Neuron (in vitro differentiated cells): ENCODE measurements around the gene PROSER2.

Source experiments
- H2AFZ ChIP-seq: one replicate; pipeline ENCODE4 v1.6.1; 2013; ENCODE audit warnings: low read depth, mild to moderate bottlenecking, inconsistent platforms, low read length, moderate library complexity
- H3K27me3 ChIP-seq: one replicate; pipeline ENCODE4 v1.6.1; 2013; ENCODE audit warnings: low read length; ENCODE audit not compliant: insufficient read depth
- H3K36me3 ChIP-seq: one replicate; pipeline ENCODE4 v1.6.1; 2013; ENCODE audit warnings: low read length; ENCODE audit not compliant: insufficient read depth
- H3K4me1 ChIP-seq: one replicate; pipeline ENCODE4 v1.6.1; 2013; ENCODE audit warnings: low read length; ENCODE audit not compliant: insufficient read depth
- H3K4me3 ChIP-seq: 2 replicates; pipeline ENCODE4 v1.5.1; 2013; ENCODE audit warnings: mild to moderate bottlenecking, low read length, moderate library complexity
- H3K9me3 ChIP-seq: one replicate; pipeline ENCODE4 v1.6.1; 2013; ENCODE audit warnings: low read length

Gene PROSER2

DNA sequence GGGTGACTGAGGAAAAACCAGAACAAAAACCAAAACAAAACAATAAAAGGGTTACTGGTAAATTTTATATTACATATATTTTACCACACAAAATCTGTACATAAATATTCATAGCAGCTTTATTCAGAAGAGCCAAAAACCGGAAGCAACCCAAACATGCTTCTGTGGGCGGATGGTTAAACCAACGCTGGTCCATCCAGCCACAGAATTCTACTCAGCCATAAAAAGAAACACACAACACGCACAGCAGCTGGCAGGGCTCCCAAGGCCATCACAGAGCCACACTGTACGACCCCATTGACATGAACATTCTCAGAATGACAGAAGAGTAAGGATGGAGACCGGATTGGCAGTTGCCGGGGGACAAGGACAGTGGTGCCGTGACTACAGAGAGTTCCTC, 83.6 kb downstream of the PROSER2 start:
- Histone ChIP-seq H2AFZ (no peak overlapping the region), H3K36me3 (no peaks in the 10 kb centered on the region), H3K27me3 (no peaks in the 10 kb centered on the region), H3K9me3 (peaks cover 2% of the 10 kb centered on the region), H3K4me1 (no peaks in the 10 kb centered on the region), H3K4me3 (no peak overlapping the region)

DNA sequence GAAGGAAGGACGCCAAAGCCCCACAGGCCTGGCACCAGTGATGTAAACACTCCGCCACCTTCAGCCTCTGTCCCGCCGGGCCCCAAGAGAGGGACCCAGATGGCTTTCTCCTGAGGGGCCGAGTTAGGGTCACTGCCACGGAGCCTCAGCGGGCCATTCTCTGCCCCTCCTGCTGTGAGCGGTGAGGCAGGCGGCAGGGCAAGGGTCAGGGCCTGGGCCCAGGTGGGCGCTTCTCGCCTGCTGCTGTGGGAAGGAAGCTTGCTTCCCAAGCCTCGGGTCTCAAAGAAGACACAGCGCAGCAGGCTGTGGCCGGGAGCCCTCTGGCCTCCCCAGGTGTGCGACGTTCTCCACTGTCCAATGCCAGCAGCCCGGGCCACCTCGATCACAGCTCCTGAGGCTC, 84.8 kb downstream of the PROSER2 start:
- H3K36me3 ChIP-seq: no peaks in the 10 kb centered on the region
- peaks cover 2% of the 10 kb centered on the region for H3K9me3 ChIP-seq
- peaks cover under 1% of the 10 kb centered on the region for H3K4me1 ChIP-seq
- no peak overlapping the region for H2AFZ ChIP-seq
- H3K27me3 ChIP-seq: no peaks in the 10 kb centered on the region
- H3K4me3 ChIP-seq: no peak overlapping the region

DNA sequence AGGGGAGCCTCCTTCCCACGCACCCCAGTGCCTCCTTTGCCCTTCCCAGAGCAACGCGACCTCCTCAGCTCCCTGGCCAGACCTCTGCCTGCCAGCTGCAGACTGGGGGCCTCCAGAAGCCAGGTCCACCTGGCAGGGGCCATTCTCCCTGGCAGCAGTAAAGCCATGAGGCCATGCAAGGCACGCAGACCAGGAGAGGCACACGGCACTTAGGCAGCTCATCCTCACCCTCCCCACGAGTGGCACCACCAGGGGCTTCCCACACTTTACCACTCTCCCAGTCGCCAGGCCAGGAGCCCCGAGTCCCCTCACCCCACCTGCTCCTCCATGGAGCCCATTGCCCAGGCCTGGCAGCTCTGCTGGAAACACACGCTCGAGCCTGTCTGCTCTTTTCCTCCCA, 85.4 kb downstream of the PROSER2 start:
- Histone ChIP-seq H2AFZ (no peak overlapping the region), H3K27me3 (no peaks in the 10 kb centered on the region), H3K4me1 (peaks cover 6% of the 10 kb centered on the region), H3K4me3 (no peak overlapping the region), H3K36me3 (no peaks in the 10 kb centered on the region), H3K9me3 (peaks cover 2% of the 10 kb centered on the region)

DNA sequence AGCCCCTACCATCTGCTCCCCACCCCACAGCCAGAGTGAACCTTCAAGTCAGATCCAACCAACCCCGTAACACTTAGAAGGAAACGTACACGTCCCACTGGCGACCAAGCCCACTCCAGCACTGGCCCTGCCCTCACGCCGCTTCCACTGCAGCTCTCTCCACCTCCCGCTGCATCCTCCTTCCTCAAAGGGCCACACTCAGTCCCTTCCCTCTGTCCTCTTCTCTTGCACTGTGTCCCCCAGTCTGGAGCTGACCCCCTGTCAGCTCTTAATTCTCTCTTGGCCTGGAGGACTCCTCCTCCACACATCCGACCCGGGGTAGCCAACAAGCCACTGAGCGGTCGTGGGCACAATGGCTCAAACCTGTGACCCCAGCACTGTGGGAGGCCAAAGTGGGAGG, 85.8 kb downstream of the PROSER2 start:
- H3K4me1 ChIP-seq: peaks cover 6% of the 10 kb centered on the region
- H2AFZ ChIP-seq: no peak overlapping the region

DNA sequence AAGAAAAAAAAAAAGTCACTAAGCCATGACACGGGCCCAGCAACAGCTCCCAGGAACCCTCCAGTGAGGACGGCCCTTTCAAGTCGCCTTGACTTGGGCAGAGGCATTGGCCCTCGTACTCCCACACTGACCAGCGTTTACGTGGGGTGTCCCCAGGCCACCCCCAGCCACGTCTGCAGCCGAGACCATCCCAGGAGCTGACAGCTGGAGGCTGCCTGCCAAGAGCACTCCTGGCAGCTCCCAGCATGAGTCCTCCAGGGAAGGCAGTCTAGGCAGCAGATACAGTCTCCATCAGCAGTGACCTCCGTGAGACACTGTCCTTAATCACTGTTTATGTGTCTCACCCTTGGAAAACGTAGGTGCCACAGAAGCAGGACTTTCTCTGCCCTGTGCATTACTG, 86.5 kb downstream of the PROSER2 start:
- Histone ChIP-seq H3K4me3 (no peak overlapping the region), H3K4me1 (peaks cover 6% of the 10 kb centered on the region), H2AFZ (no peak overlapping the region), H3K36me3 (no peaks in the 10 kb centered on the region), H3K9me3 (peaks cover 2% of the 10 kb centered on the region), H3K27me3 (no peaks in the 10 kb centered on the region)

More for the DNA sequence above, 85.8 kb downstream of the PROSER2 start:
- Histone ChIP-seq H3K4me3 (no peak overlapping the region), H3K9me3 (peaks cover 2% of the 10 kb centered on the region), H3K36me3 (no peaks in the 10 kb centered on the region), H3K27me3 (no peaks in the 10 kb centered on the region)

DNA sequence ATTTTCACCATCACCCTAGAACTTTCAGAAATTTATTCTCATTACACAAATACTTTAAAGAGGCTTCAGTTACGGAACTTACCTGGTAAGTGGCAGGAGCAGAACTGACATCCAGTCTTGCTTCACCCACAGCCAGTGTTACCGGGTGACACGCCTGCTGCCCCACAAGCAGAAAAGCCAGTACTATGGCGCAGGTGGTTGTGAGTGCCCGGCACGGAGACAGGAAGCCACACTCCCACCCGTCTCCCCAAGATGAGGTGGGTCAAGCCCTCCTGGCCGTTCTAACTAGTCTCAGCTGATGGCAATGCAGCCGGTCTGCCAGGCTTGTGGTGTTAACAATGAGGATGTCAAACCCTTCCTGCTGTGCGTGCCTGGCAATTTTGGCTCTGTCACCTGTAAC, 86.9 kb downstream of the PROSER2 start:
- Histone ChIP-seq H3K4me1 (peaks cover 6% of the 10 kb centered on the region), H3K27me3 (no peaks in the 10 kb centered on the region), H3K9me3 (peaks cover 2% of the 10 kb centered on the region), H3K4me3 (no peak overlapping the region), H3K36me3 (no peaks in the 10 kb centered on the region), H2AFZ (no peak overlapping the region)

DNA sequence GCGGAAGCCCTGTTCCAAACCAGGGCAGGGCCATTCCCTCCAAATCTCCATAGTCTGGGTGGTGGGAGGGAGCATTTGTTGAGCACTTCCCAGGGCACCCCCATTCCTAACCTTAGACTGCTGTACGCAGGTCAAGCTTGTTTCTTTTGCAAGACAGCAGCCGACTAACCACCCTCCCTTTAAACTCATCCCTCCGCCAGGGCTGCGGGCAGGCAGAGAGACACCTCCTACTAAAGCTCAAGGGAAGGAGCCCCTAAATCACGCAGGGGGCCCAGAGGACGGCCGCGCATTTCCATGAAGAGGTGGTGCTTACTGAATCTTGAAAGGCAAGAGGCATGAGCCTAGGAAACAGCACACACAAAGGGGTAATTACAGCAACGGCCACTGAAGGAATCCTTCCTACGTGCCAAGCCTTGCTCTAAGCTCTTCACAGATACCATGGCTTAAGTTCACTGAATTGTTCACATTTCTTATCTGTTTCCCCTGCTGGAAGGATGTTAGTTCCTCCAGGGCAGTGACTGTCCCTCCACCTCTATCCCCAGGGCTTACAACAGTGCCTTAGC, 90.0 kb downstream of the PROSER2 start:
- no peak overlapping the region for H2AFZ ChIP-seq
- no peak overlapping the region for H3K4me3 ChIP-seq
- peaks cover 6% of the 10 kb centered on the region for H3K4me1 ChIP-seq
- H3K27me3 ChIP-seq: no peaks in the 10 kb centered on the region
- peaks cover 2% of the 10 kb centered on the region for H3K9me3 ChIP-seq
- no peaks in the 10 kb centered on the region for H3K36me3 ChIP-seq

DNA sequence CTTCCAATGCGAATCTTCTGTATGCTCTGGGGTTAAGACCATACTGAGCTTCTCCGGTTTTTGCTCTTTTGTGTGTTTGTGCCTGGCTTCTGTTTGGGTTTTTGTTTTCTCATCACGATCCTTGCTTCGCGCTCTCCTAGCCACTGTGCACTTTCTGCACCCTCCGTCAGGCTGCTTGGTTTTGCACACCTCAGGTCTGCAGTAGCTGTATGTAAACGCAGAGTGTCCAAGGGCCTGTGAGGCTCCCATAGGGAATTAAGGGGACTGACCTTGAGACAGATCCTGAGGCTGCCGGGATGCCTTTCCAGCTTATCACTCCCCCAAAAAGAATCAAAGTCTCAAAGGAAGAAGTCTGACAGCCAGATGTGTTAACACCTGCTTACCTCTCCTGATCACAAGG, 95.2 kb downstream of the PROSER2 start:
- H3K9me3 ChIP-seq: no peaks in the 10 kb centered on the region
- no peak overlapping the region for H2AFZ ChIP-seq
- peaks cover 27% of the 10 kb centered on the region for H3K36me3 ChIP-seq
- no peaks in the 10 kb centered on the region for H3K4me1 ChIP-seq
- H3K27me3 ChIP-seq: no peaks in the 10 kb centered on the region
- H3K4me3 ChIP-seq: no peak overlapping the region

DNA sequence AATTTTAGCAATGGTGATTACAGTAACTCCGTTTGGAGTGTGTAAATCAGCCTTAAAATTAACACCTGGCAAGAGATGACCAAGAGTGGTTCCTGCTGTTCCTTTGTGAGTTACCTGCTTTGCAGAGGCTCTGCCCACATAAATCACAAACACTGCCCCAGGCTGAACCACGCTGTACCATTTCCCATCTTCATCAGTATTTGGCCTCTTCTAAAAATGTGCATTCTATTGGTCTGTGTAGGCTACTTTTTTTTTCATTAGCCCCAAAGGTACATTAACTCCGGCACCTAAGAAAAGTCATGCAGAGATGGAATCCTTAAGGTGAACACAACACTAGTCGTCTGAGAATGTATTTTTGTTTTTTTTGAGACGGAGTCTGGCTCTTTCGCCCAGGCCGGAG, 96.1 kb downstream of the PROSER2 start:
- Histone ChIP-seq H3K4me3 (no peak overlapping the region), H2AFZ (no peak overlapping the region), H3K27me3 (no peaks in the 10 kb centered on the region), H3K9me3 (no peaks in the 10 kb centered on the region), H3K4me1 (no peaks in the 10 kb centered on the region), H3K36me3 (peaks cover 27% of the 10 kb centered on the region)
